CMK (cell line): ENCODE measurements around the gene CCDC85C.

Experiments
- DNase-seq: peaks from one replicate; pipeline ENCODE4 v3.0.0-alpha.2; 2010; ENCODE audit warnings: low read depth

CCDC85C gene

GRCh38 chr14:99556134-99556791 lies 47.7 kb downstream of the CCDC85C start:
- no peak for DNase-seq

- no peak for DNase-seq
Observed at GRCh38 chr14:99554757-99555531, 49.1 kb downstream of the CCDC85C start.

GRCh38 chr14:99554184-99554583 lies 49.8 kb downstream of the CCDC85C start:
- no peak for DNase-seq

- DNase-seq = no peak
Observed at GRCh38 chr14:99552572-99553216, 51.3 kb downstream of the CCDC85C start.

GRCh38 chr14:99552021-99552553 lies 51.9 kb downstream of the CCDC85C start:
- no peak for DNase-seq

- no peak for DNase-seq
Observed at GRCh38 chr14:99551034-99551922, 52.7 kb downstream of the CCDC85C start.

GRCh38 chr14:99550387-99550992 lies 53.5 kb downstream of the CCDC85C start:
- DNase-seq = no peak

GRCh38 chr14:99549684-99550083 lies 54.3 kb downstream of the CCDC85C start:
- DNase-seq = no peak

- no peak for DNase-seq
Observed at GRCh38 chr14:99548871-99549515, 55.0 kb downstream of the CCDC85C start.

GRCh38 chr14:99548255-99548654 lies 55.8 kb downstream of the CCDC85C start:
- no peak for DNase-seq

- no peak for DNase-seq
Observed at GRCh38 chr14:99546234-99546879, 57.6 kb downstream of the CCDC85C start.

GRCh38 chr14:99545586-99545985 lies 58.4 kb downstream of the CCDC85C start:
- no peak for DNase-seq

- no peak for DNase-seq
Observed at GRCh38 chr14:99544991-99545390, 59.0 kb downstream of the CCDC85C start.

GRCh38 chr14:99543985-99544384 lies 60.0 kb downstream of the CCDC85C start:
- no peak for DNase-seq

GRCh38 chr14:99543370-99543769 lies 60.6 kb downstream of the CCDC85C start:
- DNase-seq = no peak

- no peak for DNase-seq
Observed at GRCh38 chr14:99542566-99542965, 61.4 kb downstream of the CCDC85C start.

- DNase-seq = peak; percentile 68
Observed at GRCh38 chr14:99541677-99542470, 62.1 kb downstream of the CCDC85C start.

GRCh38 chr14:99541211-99541610 lies 62.8 kb downstream of the CCDC85C start:
- DNase-seq = no peak

- DNase-seq = no peak
Observed at GRCh38 chr14:99540196-99541032, 63.6 kb downstream of the CCDC85C start.
